Measurements from ENCODE around the gene PRSS58. TPM values are rescaled to one million over a fixed set of nuclear protein-coding genes. Genes with fewer than 3 reads are reported as not detected.

Gene PRSS58
- total RNA-seq, 2 experiments from 2014 or later: not detected

DNA sequence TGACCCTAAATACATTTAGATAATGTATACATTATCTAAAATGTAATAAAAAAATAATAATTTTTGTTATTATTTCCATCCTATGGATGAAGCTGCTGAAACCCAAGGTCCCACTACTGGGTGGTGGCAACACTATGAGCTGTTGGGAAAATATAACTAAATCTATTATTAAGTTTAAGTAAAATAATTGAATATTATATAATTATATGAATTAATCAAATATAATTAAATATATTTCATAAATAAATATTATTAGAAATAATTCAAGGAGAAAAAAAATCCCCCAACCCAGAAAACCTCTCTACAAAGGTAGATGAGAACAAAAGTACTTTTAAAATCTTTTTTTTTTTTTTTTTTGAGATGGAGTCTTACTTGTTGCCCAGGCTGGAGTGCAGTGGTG lies 7.9 kb downstream of the PRSS58 start:
- H3K27ac Mint-ChIP-seq: no peak overlapping the region
- ATAC-seq (ENCODE audit: poor library complexity): no peak

DNA sequence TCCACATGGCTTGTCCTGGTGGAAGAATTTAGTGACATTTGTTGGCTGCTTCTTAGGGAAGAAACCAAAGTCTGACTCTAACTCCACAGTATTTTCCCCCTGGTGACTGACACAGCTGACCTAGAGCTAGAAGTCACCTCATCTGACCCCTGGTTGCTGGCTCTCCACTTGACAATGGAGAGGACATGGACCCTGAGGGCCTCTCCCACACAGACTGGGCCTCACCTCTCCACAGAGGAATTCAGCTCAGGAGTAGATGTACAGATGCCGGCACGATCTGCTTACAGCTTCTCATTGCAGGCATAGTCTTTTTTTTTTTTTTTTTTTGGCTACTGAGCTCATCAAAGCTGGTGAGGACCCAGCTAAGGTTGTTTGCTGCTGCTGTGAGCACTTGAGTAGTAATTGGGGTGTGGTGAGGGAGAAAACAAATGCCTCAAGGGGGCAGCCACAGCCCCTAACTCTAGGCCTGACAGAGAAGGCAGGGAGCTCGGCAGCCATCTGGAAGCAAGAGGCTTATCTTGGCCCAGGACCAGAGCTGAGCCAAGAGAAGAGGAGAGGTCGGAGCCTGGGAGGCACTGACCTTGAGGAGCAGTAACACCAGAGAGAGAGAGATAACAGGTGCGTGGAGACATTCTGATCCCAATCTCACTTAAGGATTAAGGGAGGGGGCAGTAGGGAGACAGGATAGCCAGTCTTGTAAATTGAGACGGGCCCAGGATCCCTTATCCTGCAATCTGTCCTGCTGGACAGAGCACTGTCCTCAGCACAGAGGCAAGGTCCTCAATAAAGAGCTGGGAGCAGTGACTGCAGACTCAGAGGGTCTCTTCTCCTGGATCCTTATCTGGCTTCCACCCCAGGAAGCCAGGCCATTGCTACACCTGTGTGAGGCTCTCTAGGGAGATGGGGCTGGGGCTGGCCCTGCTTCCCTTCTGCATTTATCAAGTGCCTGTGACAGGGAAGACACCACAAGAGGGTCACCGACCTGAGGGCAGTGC lies 9.4 kb downstream of the PRSS58 start:
- H3K27ac ChIP-seq (ENCODE audit: low read depth in 1 of 2, low read length in 2 of 2): no peak overlapping the region
- H3K9me3 ChIP-seq (ENCODE audit: control insufficient read depth in 1 of 2, insufficient read depth in 1 of 2, low read length in 2 of 2): no peaks in the 10 kb centered on the region
- no peaks in the 10 kb centered on the region for H3K9me3 Mint-ChIP-seq
- no peaks in the 10 kb centered on the region for H3K4me1 ChIP-seq (ENCODE audit: insufficient read depth, low read length)
- no peak overlapping the region for H3K4me3 Mint-ChIP-seq
- TF ChIP-seq, protein P1, sequence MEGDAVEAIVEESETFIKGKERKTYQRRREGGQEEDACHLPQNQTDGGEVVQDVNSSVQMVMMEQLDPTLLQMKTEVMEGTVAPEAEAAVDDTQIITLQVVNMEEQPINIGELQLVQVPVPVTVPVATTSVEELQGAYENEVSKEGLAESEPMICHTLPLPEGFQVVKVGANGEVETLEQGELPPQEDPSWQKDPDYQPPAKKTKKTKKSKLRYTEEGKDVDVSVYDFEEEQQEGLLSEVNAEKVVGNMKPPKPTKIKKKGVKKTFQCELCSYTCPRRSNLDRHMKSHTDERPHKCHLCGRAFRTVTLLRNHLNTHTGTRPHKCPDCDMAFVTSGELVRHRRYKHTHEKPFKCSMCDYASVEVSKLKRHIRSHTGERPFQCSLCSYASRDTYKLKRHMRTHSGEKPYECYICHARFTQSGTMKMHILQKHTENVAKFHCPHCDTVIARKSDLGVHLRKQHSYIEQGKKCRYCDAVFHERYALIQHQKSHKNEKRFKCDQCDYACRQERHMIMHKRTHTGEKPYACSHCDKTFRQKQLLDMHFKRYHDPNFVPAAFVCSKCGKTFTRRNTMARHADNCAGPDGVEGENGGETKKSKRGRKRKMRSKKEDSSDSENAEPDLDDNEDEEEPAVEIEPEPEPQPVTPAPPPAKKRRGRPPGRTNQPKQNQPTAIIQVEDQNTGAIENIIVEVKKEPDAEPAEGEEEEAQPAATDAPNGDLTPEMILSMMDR (IDR thresholded peaks at IDR 0.05): no peak
- H3K36me3 ChIP-seq (ENCODE audit: insufficient read depth, low read length): no peaks in the 10 kb centered on the region
- H3K27me3 ChIP-seq (ENCODE audit: control insufficient read depth in 1 of 2, insufficient read depth in 2 of 2, low read length in 2 of 2): peaks cover 0 to 2% of the 10 kb centered on the region in 2 experiments
- no peak for DNase-seq
- ChIA-PET POLR2A (no interaction called here), CTCF (no interaction called here)
- H3K36me3 Mint-ChIP-seq (ENCODE audit: low read depth): no peaks in the 10 kb centered on the region
- H3K27ac Mint-ChIP-seq: no peak overlapping the region
- H3K27me3 Mint-ChIP-seq: no peaks in the 10 kb centered on the region
- no peaks in the 10 kb centered on the region for H3K4me1 Mint-ChIP-seq (ENCODE audit: low read depth)
- intact Hi-C loops (cut with DNase I, micrococcal nuclease): no loop called here
- H3K4me3 ChIP-seq (ENCODE audit: low read length): no peak overlapping the region
- ATAC-seq (ENCODE audit: poor library complexity): no peak

More for the DNA sequence above, 7.9 kb downstream of the PRSS58 start:
- Mint-ChIP-seq H3K4me3 (no peak overlapping the region), H3K4me1 (ENCODE audit: low read depth) (no peaks in the 10 kb centered on the region), H3K9me3 (no peaks in the 10 kb centered on the region), H3K36me3 (ENCODE audit: low read depth) (no peaks in the 10 kb centered on the region), H3K27me3 (no peaks in the 10 kb centered on the region)
- H3K4me3 ChIP-seq (ENCODE audit: low read length): no peak overlapping the region
- no peaks in the 10 kb centered on the region for H3K36me3 ChIP-seq (ENCODE audit: insufficient read depth, low read length)
- intact Hi-C loops (cut with DNase I, micrococcal nuclease): no loop called here
- ChIA-PET CTCF (no interaction called here), POLR2A (no interaction called here)
- no peak for DNase-seq
- H3K27ac ChIP-seq (ENCODE audit: low read depth in 1 of 2, low read length in 2 of 2): no peak overlapping the region
- peaks cover 0 to 2% of the 10 kb centered on the region in 2 experiments for H3K27me3 ChIP-seq (ENCODE audit: control insufficient read depth in 1 of 2, insufficient read depth in 2 of 2, low read length in 2 of 2)
- no peaks in the 10 kb centered on the region for H3K4me1 ChIP-seq (ENCODE audit: insufficient read depth, low read length)
- H3K9me3 ChIP-seq (ENCODE audit: control insufficient read depth in 1 of 2, insufficient read depth in 1 of 2, low read length in 2 of 2): no peaks in the 10 kb centered on the region
- TF ChIP-seq, protein P1 (IDR thresholded peaks at IDR 0.05): no peak

DNA sequence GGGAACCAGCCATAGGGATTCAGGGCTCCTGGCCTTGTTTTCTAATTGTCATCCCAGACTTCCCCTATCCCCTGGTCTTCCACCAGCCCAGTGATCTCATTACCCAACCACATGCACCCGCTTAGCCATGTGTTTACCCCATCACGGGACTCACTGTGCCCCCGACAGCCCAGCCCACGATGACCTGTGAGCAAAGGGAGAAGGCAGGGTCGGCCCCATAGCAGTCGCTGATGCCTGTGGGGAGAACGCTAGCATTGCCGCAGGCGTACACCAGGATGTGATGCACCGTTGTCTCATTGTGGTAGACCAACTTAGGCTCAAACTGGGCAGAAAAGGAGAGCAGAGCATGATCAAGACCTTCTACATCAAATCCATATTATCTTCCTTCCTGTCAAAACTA lies 14.0 kb downstream of the PRSS58 start:
- intact Hi-C loops (cut with DNase I, micrococcal nuclease): no loop called here
- H3K9me3 ChIP-seq (ENCODE audit: control insufficient read depth in 1 of 2, insufficient read depth in 1 of 2, low read length in 2 of 2): no peaks in the 10 kb centered on the region
- ChIA-PET POLR2A (no interaction called here), CTCF (no interaction called here)
- peaks cover 0 to 2% of the 10 kb centered on the region in 2 experiments for H3K27me3 ChIP-seq (ENCODE audit: control insufficient read depth in 1 of 2, insufficient read depth in 2 of 2, low read length in 2 of 2)
- no peak overlapping the region for H3K4me3 ChIP-seq (ENCODE audit: low read length)
- ATAC-seq (ENCODE audit: poor library complexity) (no peak), DNase-seq (no peak)
- H3K4me1 Mint-ChIP-seq (ENCODE audit: low read depth): no peaks in the 10 kb centered on the region
- TF ChIP-seq, protein P1 (IDR thresholded peaks at IDR 0.05): no peak
- no peaks in the 10 kb centered on the region for H3K9me3 Mint-ChIP-seq
- H3K27me3 Mint-ChIP-seq: peaks cover 16% of the 10 kb centered on the region
- H3K4me3 Mint-ChIP-seq: no peak overlapping the region
- no peak overlapping the region for H3K27ac Mint-ChIP-seq
- H3K27ac ChIP-seq (ENCODE audit: low read depth in 1 of 2, low read length in 2 of 2): no peak overlapping the region
- H3K36me3 ChIP-seq (ENCODE audit: insufficient read depth, low read length): no peaks in the 10 kb centered on the region
- no peaks in the 10 kb centered on the region for H3K36me3 Mint-ChIP-seq (ENCODE audit: low read depth)
- H3K4me1 ChIP-seq (ENCODE audit: insufficient read depth, low read length): no peaks in the 10 kb centered on the region

All from CD4-positive, alpha-beta T cell (primary cell).